GM12878 (cell line): ENCODE results near the gene IL22. TPM values are rescaled to one million over a fixed set of nuclear protein-coding genes. Genes with fewer than 3 reads are reported as not detected.

ENCODE experiments used
- ATAC-seq: fragments of 200-7000 bp; cut with Tn5 transposase; 3 replicates; pipeline ENCODE4 v1.9.1; 2020; ENCODE audit warnings: mild to moderate bottlenecking, moderate library complexity
- BruUV-seq: library from RNA; stranded (reverse); fragments of 400-500 nt; replicated peaks from 2 replicates; lab custom pipeline; 2021; lab: Mats Ljungman, UMichigan
- CTCF ChIA-PET: fragments of 300-600 bp; sonication (Branson Sonifier 250); formaldehyde crosslinking; extraction: SDS; loops from one replicate; lab custom pipeline; 2021; ENCODE audit warnings: inconsistent platforms; lab: Yijun Ruan, JAX
- POLR2A ChIA-PET: fragments of 350-600 bp; formaldehyde crosslinking; extraction: SDS; loops from one replicate; lab custom pipeline; 2021; ENCODE audit warnings: inconsistent platforms; lab: Charles Lee
- RAD21 ChIA-PET: fragments of 300-600 bp; sonication (Branson Sonifier 250); formaldehyde crosslinking; loops from one replicate; lab custom pipeline; 2023; ENCODE audit warnings: antibody characterized with exemption; ENCODE audit not compliant: unreplicated experiment; lab: Charles Lee
- SMC1A ChIA-PET: fragments of 300-600 bp; sonication (Branson Sonifier 250); formaldehyde crosslinking; loops from one replicate; lab custom pipeline; 2023; ENCODE audit not compliant: unreplicated experiment, uncharacterized antibody; lab: Charles Lee
- DNase-seq: peaks from one replicate; pipeline ENCODE4 v3.0.0-alpha.2; 2011; ENCODE audit warnings: low read depth, low spot score
- FAIRE-seq: peaks from 3 replicates; lab custom pipeline; 2011; peaks lifted over from hg19 to GRCh38; lab: Jason Lieb, UNC
- H2AFZ ChIP-seq: 2 replicates; pipeline ENCODE4 v1.6.0; 2011; ENCODE audit warnings: low read depth, low read length, control low read depth; ENCODE audit not compliant: control insufficient read depth
- H3K27ac ChIP-seq: 2 replicates; pipeline ENCODE4 v1.5.1; 2011; ENCODE audit warnings: control low read depth; ENCODE audit not compliant: control insufficient read depth, insufficient read depth
- H3K27me3 ChIP-seq, 2 experiments: replicated peaks in 1 of 2; 2 replicates each; pipeline versions ENCODE4 v1.6.0 to v1.6.1; 2011; ENCODE audit warnings: low read length in 1 of 2; ENCODE audit not compliant: control insufficient read depth in 2 of 2, insufficient read depth in 2 of 2
- H3K36me3 ChIP-seq, 2 experiments: 2 replicates each; pipeline ENCODE4 v1.5.1; 2011; ENCODE audit warnings: low read length in 1 of 2; ENCODE audit not compliant: control insufficient read depth in 2 of 2, insufficient read depth in 2 of 2
- H3K4me1 ChIP-seq: 2 replicates; pipeline ENCODE4 v1.6.1; 2011; ENCODE audit warnings: mild to moderate bottlenecking, low read length, moderate library complexity, mixed read lengths; ENCODE audit not compliant: control insufficient read depth, insufficient read depth
- H3K4me2 ChIP-seq: 2 replicates; pipeline ENCODE4 v1.6.0; 2011; ENCODE audit warnings: control low read depth; ENCODE audit not compliant: control insufficient read depth, insufficient read depth
- H3K4me3 ChIP-seq: fragments of 200-600 bp; sonication (generic); 2 replicates; pipeline ENCODE4 v1.5.1; 2016
- H3K79me2 ChIP-seq: 2 replicates; pipeline ENCODE4 v1.6.0; 2011; ENCODE audit warnings: low read length; ENCODE audit not compliant: control insufficient read depth, insufficient read depth
- H3K9ac ChIP-seq: 2 replicates; pipeline ENCODE4 v1.8.0; 2011; ENCODE audit warnings: low read length, control low read depth, mixed read lengths; ENCODE audit not compliant: control insufficient read depth, insufficient read depth
- H3K9me3 ChIP-seq: replicated peaks from 3 replicates; pipeline ENCODE4 v1.5.1; 2011; ENCODE audit warnings: mild to moderate bottlenecking, low read length; ENCODE audit not compliant: control insufficient read depth, insufficient read depth
- H4K20me1 ChIP-seq: 2 replicates; pipeline ENCODE4 v1.6.0; 2011; ENCODE audit not compliant: control insufficient read depth, insufficient read depth
- BRCA1 ChIP-seq: IDR thresholded peaks from 2 replicates; pipeline ENCODE4 v1.6.1; 2011; ENCODE audit warnings: low read depth, low read length, improper control_type of control experiment
- ETV6 ChIP-seq, 2 experiments: fragments of 450-650 bp in 1 of 2; IDR thresholded peaks in 1 of 2; conservative IDR thresholded peaks in 1 of 2; 2 replicates each; pipeline ENCODE4 v1.6.1; 2014; ENCODE audit warnings: antibody characterized with exemption in 1 of 2, borderline replicate concordance in 1 of 2, low read depth in 1 of 2, mild to moderate bottlenecking in 1 of 2, moderate library complexity in 1 of 2
- HDAC6 ChIP-seq: fragments of 200-600 bp; sonication (generic); IDR thresholded peaks from one replicate; pipeline ENCODE4 v1.8.0; 2017; ENCODE audit warnings: antibody characterized with exemption; ENCODE audit not compliant: unreplicated experiment
- KAT2A ChIP-seq: conservative IDR thresholded peaks from 2 replicates; pipeline ENCODE4 v1.6.1; 2011; ENCODE audit warnings: low read depth, low read length; ENCODE audit not compliant: control insufficient read depth
- NR2F1 ChIP-seq: fragments of 450-650 bp; conservative IDR thresholded peaks from 2 replicates; pipeline ENCODE4 v1.6.1; 2017; ENCODE audit warnings: mild to moderate bottlenecking
- POLR2A ChIP-seq: IDR thresholded peaks from 2 replicates; pipeline ENCODE4 v1.6.1; 2011; ENCODE audit warnings: low read depth, mild to moderate bottlenecking, low read length
- SMAD5 ChIP-seq: IDR thresholded peaks from 2 replicates; pipeline ENCODE4 v1.6.1; 2016; ENCODE audit warnings: antibody characterized with exemption, low read depth
- SREBF2 ChIP-seq: IDR thresholded peaks from 2 replicates; pipeline ENCODE4 v1.6.1; 2012; ENCODE audit warnings: mild to moderate bottlenecking, low read length
- SRF ChIP-seq, 2 experiments: IDR thresholded peaks; 2 replicates each; pipeline ENCODE4 v1.6.1; 2011; ENCODE audit warnings: low read depth in 2 of 2, low read length in 2 of 2, mild to moderate bottlenecking in 1 of 2, moderate library complexity in 1 of 2
- WGBS: methylation state at CpG from one replicate; pipeline ENCODE4 v1.1.6; 2016; ENCODE audit warnings: low lambda C conversion rate; ENCODE audit not compliant: insufficient replicate concordance, insufficient coverage; ENCODE audit errors: missing lambda C conversion rate; 5-methylcytosine and 5-hydroxymethylcytosine counted together
- in situ Hi-C: fragments of 300-500 bp; cut with MboI; formaldehyde crosslinking; loops from 9 replicates; pipeline ENCODE4 v1.14.3; 2018; ENCODE audit warnings: mixed read lengths
- intact Hi-C: fragments of 100-400 bp; cut with micrococcal nuclease; formaldehyde crosslinking; loops from one replicate; pipeline ENCODE4 v1.14.2; 2022; ENCODE audit not compliant: unreplicated experiment
- polyA plus RNA-seq, 11 experiments: library from polyadenylated mRNA; depleted of rRNA in 4 of 11; unstranded in 6 of 11; stranded (reverse) in 5 of 11; fragments of >200 nt; fragmentation: Nextera tagmentation in 4 of 11; fragmentation: Illumina TruSeq in 1 of 11; extraction: Ambion mirVana in 4 of 11; extraction: Trizol in 1 of 11; gene quantifications; 1 replicate in 1 of 11; 2 replicates in 10 of 11; pipeline versions ENCODE4 v1.2.1 to v1.2.3, GENCODE V29; 2011 to 2016; ENCODE audit warnings: inconsistent platforms in 2 of 11, missing spikeins in 2 of 11, low read depth in 1 of 11
- total RNA-seq, 4 experiments: library from RNA; depleted of rRNA in 3 of 4; stranded (reverse); fragments of >200 nt in 3 of 4; fragmentation: Illumina TruSeq in 1 of 4; extraction: Trizol in 1 of 4; gene quantifications; 2 replicates each; pipeline versions ENCODE4 v1.2.1 to v1.2.3, GENCODE V29; 2013 to 2021
- TF ChIP-seq, protein P1 (sequence below): IDR thresholded peaks from 2 replicates; pipeline ENCODE4 v1.6.1; 2011; ENCODE audit warnings: borderline replicate concordance, low read depth, mild to moderate bottlenecking, moderate library complexity, mixed read lengths, low read length; ENCODE audit not compliant: insufficient read depth; ENCODE audit errors: extremely low read length
- TF ChIP-seq, protein P2 (sequence below): IDR thresholded peaks from 2 replicates; pipeline ENCODE4 v1.6.1; 2012; ENCODE audit warnings: low read depth, low read length, improper control_type of control experiment

Gene IL22
- total and polyA plus RNA-seq, 10 of the 15 experiments (the other 5 are each of a cell fraction or from before 2014, with no cell fraction given), result not detected

DNA sequence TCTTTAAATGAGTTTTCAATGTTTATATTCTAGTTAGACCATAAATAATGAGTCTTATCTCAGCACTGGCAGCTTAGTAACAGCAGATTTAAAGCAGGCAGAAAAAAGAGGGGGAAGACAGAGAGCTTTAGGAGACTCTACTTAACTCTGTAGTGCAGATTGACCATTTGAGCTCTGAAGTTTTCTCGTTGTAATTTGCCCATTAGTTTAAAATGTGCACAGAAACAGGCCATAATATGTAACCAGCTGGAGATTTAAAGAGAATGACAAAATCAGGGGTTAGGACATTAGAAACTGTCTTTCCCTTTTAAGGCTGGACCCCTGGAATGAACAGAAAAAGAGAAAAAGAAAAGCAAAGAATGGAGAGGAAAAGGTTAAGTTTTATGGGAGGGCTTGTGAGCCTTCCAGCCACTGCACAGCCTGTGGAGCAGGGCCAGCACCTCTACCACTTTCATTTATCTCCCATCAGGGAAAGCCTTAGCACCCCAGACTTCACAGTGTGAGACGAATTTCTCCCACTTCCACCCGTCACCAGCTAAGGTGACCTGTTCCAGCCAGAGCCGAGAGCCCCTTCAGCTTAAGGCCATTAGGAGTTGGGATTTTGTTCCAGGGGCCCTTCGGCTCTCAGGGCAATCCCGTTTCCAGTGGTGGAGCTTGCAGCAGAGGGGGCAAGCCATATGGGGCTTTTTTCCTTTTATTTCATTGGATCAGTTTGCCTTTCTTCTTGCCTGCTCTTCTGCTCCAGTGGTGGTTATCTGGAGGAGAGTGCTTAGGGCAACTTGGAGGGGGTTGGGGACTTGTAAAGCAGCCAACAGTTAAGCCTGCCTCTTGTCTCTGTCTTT is 8.0 kb downstream of the IL22 start:
- H2AFZ ChIP-seq, result no peak overlapping the region
- ATAC-seq, result no peak
- H3K9ac ChIP-seq, result no peak overlapping the region
- no peak overlapping the region for H3K4me3 ChIP-seq
- H3K4me1 ChIP-seq, result peaks cover 10% of the 10 kb centered on the region
- intact Hi-C loops, result no loop called here
- no peaks in the 10 kb centered on the region for H4K20me1 ChIP-seq
- DNase-seq, result no peak
- H3K4me2 ChIP-seq, result no peak overlapping the region
- no peaks in the 10 kb centered on the region for H3K79me2 ChIP-seq
- no peak for TF ChIP-seq KAT2A
- TF ChIP-seq BRCA1, result no peak
- POLR2A ChIA-PET, result no interaction called here
- no peak for FAIRE-seq
- in situ Hi-C loops, result no loop called here
- CTCF ChIA-PET, result interaction anchor here (0.6 to 1.3 kb wide), 5 partner anchors 13 to 81 kb away, joined by 3 to 5 read pairs (median 3); partner anchors contain the start of gene IL26
- no peaks in the 10 kb centered on the region for H3K36me3 ChIP-seq
- no peaks in the 10 kb centered on the region for H3K27me3 ChIP-seq
- 69% methylated on average over 6 of the region's 6 CpGs for WGBS
- H3K27ac ChIP-seq, result no peak overlapping the region
- no TSS peak for BruUV-seq
- H3K9me3 ChIP-seq, result peaks cover 3% of the 10 kb centered on the region; the same call in 2 of the 3 replicates
- RAD21 ChIA-PET, result interaction anchor here (1.0 kb wide), 1 partner anchor 72 kb away, joined by 3 read pairs; no protein-coding TSS in a partner anchor
- SMC1A ChIA-PET, result interaction anchor here (0.7 to 1.7 kb wide), 7 partner anchors 9 to 75 kb away, joined by 3 to 5 read pairs (median 3); no protein-coding TSS in a partner anchor

GRCh38 chr12:68242777-68243176 is 10.6 kb downstream of the IL22 start:
- Histone ChIP-seq H3K27ac (no peak overlapping the region), H3K4me2 (no peak overlapping the region), H3K4me1 (peaks cover 17% of the 10 kb centered on the region), H3K27me3 (no peaks in the 10 kb centered on the region), H4K20me1 (no peaks in the 10 kb centered on the region), H3K79me2 (no peaks in the 10 kb centered on the region), H3K9me3 (peaks cover 3% of the 10 kb centered on the region; the same call in 2 of the 3 replicates), H3K9ac (no peak overlapping the region), H3K4me3 (no peak overlapping the region), H2AFZ (peak overlapping the region; percentile 15; the same call in 1 of the 2 replicates), H3K36me3 (no peaks in the 10 kb centered on the region)
- ATAC-seq (no peak), DNase-seq (no peak), FAIRE-seq (no peak)
- TF ChIP-seq HDAC6 (no peak), SRF (IDR thresholded peaks at IDR 0.05; ENCODE audit: low read depth in 2 of 2, low read length in 2 of 2) (no peak), NR2F1 (no peak), SREBF2 (no peak), ETV6 (conservative IDR thresholded peaks at IDR 0.05 in 1 of 2, IDR thresholded peaks at IDR 0.05 in 1 of 2; ENCODE audit: borderline replicate concordance in 1 of 2, low read depth in 1 of 2) (no peak), SMAD5 (no peak), POLR2A (no peak)
- TF ChIP-seq, protein P1, sequence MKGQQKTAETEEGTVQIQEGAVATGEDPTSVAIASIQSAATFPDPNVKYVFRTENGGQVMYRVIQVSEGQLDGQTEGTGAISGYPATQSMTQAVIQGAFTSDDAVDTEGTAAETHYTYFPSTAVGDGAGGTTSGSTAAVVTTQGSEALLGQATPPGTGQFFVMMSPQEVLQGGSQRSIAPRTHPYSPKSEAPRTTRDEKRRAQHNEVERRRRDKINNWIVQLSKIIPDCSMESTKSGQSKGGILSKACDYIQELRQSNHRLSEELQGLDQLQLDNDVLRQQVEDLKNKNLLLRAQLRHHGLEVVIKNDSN, result no peak
- TF ChIP-seq, protein P2, sequence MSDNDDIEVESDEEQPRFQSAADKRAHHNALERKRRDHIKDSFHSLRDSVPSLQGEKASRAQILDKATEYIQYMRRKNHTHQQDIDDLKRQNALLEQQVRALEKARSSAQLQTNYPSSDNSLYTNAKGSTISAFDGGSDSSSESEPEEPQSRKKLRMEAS, result no peak
- ChIA-PET CTCF (interaction anchor here (1.1 to 1.5 kb wide), 2 partner anchors 20 to 47 kb away, joined by 3 to 5 read pairs; no protein-coding TSS in a partner anchor), SMC1A (interaction anchor here (1.0 to 2.3 kb wide), 2 partner anchors 50 to 74 kb away, joined by 3 to 10 read pairs; no protein-coding TSS in a partner anchor), POLR2A (interaction anchor here (0.6 kb wide), 1 partner anchor 405 kb away, joined by 3 read pairs; no protein-coding TSS in a partner anchor), RAD21 (no interaction called here)
- intact Hi-C loops, result no loop called here
- no TSS peak for BruUV-seq
- in situ Hi-C loops, result no loop called here
